ENCODE measurements around the gene CLDN20.

DNA sequence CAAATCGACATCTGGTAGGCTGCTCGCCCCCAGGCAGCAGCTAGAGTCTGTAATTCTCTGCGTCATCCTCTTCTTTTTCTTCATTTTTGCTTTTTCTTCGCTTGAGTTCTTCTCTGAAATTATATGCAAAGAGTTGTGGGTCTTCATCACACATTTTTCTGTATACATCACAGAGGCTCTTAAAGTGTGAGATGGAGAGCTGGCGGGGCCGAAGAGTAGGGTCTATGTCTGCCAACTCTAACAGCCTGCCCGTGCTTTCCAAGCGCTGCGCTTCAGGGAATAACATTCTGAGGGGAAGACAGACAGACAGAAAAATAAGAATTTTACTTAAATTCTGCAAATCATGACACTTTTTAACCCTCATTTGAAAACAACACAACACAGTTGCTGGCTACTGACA lies 6.0 kb upstream of the CLDN20 start:
- TF ChIP-seq, protein P1, sequence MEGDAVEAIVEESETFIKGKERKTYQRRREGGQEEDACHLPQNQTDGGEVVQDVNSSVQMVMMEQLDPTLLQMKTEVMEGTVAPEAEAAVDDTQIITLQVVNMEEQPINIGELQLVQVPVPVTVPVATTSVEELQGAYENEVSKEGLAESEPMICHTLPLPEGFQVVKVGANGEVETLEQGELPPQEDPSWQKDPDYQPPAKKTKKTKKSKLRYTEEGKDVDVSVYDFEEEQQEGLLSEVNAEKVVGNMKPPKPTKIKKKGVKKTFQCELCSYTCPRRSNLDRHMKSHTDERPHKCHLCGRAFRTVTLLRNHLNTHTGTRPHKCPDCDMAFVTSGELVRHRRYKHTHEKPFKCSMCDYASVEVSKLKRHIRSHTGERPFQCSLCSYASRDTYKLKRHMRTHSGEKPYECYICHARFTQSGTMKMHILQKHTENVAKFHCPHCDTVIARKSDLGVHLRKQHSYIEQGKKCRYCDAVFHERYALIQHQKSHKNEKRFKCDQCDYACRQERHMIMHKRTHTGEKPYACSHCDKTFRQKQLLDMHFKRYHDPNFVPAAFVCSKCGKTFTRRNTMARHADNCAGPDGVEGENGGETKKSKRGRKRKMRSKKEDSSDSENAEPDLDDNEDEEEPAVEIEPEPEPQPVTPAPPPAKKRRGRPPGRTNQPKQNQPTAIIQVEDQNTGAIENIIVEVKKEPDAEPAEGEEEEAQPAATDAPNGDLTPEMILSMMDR (IDR thresholded peaks at IDR 0.05; ENCODE audit: insufficient read depth, low read length, poor library complexity, severe bottlenecking) = no peak
- TF ChIP-seq EZH2phosphoT487 (conservative IDR thresholded peaks at IDR 0.05; ENCODE audit: low read length) = no peak

All from SU-DHL-6 (cell line).